HEK293 (cell line): ENCODE measurements around the gene SCUBE3.

ENCODE experiments used
- CTCF ChIA-PET: fragments of 350-600 bp; formaldehyde crosslinking; extraction: SDS; loops from one replicate; lab custom pipeline; 2021; ENCODE audit warnings: antibody characterized with exemption; lab: Yijun Ruan, JAX
- POLR2A ChIA-PET: fragments of 300-600 bp; formaldehyde crosslinking; extraction: SDS; loops from one replicate; lab custom pipeline; 2020; ENCODE audit warnings: antibody characterized with exemption, inconsistent platforms; lab: Yijun Ruan, JAX
- H3K27ac ChIP-seq: fragments of 200-500 bp; sonication (Bioruptor generic); 2 replicates; pipeline ENCODE4 v1.5.1; 2014; ENCODE audit warnings: low read depth, low read length, control low read depth, inconsistent platforms; ENCODE audit errors: extremely low read depth
- H3K36me3 ChIP-seq, 2 experiments: fragments of 200-500 bp in 1 of 2; sonication (Bioruptor generic) in 1 of 2; 1 replicate in 1 of 2; 2 replicates in 1 of 2; pipeline ENCODE4 v1.5.1; 2014 to 2017; ENCODE audit warnings: inconsistent platforms in 2 of 2, low read length in 2 of 2; ENCODE audit not compliant: control insufficient read depth in 2 of 2, insufficient read depth in 1 of 2
- H3K4me1 ChIP-seq: fragments of 200-500 bp; sonication (Bioruptor generic); 2 replicates; pipeline ENCODE4 v1.5.1; 2014; ENCODE audit warnings: mild to moderate bottlenecking, low read length, inconsistent platforms; ENCODE audit not compliant: control insufficient read depth, insufficient read depth
- H3K4me3 ChIP-seq: 2 replicates; pipeline ENCODE4 v1.5.1; 2011; ENCODE audit warnings: low read depth, mild to moderate bottlenecking, control low read depth, low read length, moderate library complexity
- H3K9me3 ChIP-seq: fragments of 200-500 bp; sonication (Bioruptor generic); 2 replicates; pipeline ENCODE4 v1.5.1; 2014; ENCODE audit warnings: low read depth, low read length, inconsistent platforms; ENCODE audit not compliant: control insufficient read depth, insufficient read depth
- GLI2 ChIP-seq: fragments of 450-650 bp; formaldehyde crosslinking; IDR thresholded peaks from 2 replicates; pipeline ENCODE4; 2017; ENCODE audit warnings: missing biosample characterization, missing genetic modification characterization, low read depth, borderline replicate concordance
- GLIS1 ChIP-seq: fragments of 450-650 bp; formaldehyde crosslinking; IDR thresholded peaks from 2 replicates; pipeline ENCODE4 v1.5.1; 2016; ENCODE audit warnings: missing biosample characterization, missing genetic modification characterization
- HOXD13 ChIP-seq: sonication (generic); formaldehyde crosslinking; IDR thresholded peaks from 2 replicates; pipeline ENCODE4 v1.8.0; 2022; ENCODE audit warnings: missing genetic modification reagents, borderline replicate concordance
- KLF8 ChIP-seq: fragments of 450-650 bp; formaldehyde crosslinking; IDR thresholded peaks from 2 replicates; pipeline ENCODE4 v1.5.1; 2016; ENCODE audit warnings: missing biosample characterization, missing genetic modification characterization
- PATZ1 ChIP-seq: fragments of 450-650 bp; formaldehyde crosslinking; IDR thresholded peaks from 2 replicates; pipeline ENCODE4 v1.5.1; 2016; ENCODE audit warnings: missing biosample characterization, missing genetic modification characterization
- PRDM10 ChIP-seq: fragments of 450-650 bp; formaldehyde crosslinking; IDR thresholded peaks from 2 replicates; pipeline ENCODE4 v1.5.1; 2016; ENCODE audit warnings: missing biosample characterization, missing genetic modification characterization
- SCRT1 ChIP-seq: fragments of 450-650 bp; formaldehyde crosslinking; IDR thresholded peaks from 2 replicates; pipeline ENCODE4 v1.5.1; 2016; ENCODE audit warnings: missing biosample characterization, missing genetic modification characterization, borderline replicate concordance
- SP3 ChIP-seq: fragments of 450-650 bp; formaldehyde crosslinking; IDR thresholded peaks from 2 replicates; pipeline ENCODE4 v1.5.1; 2016; ENCODE audit warnings: missing biosample characterization, missing genetic modification characterization
- SP7 ChIP-seq: fragments of 450-650 bp; formaldehyde crosslinking; IDR thresholded peaks from 2 replicates; pipeline ENCODE4 v1.5.1; 2016; ENCODE audit warnings: missing biosample characterization, missing genetic modification characterization
- TRIM28 ChIP-seq: IDR thresholded peaks from 2 replicates; pipeline ENCODE4 v1.6.1; 2011; ENCODE audit warnings: low read length, control low read depth, borderline replicate concordance
- ZBTB20 ChIP-seq: fragments of 450-650 bp; formaldehyde crosslinking; IDR thresholded peaks from 2 replicates; pipeline ENCODE4 v1.5.1; 2016; ENCODE audit warnings: missing biosample characterization, missing genetic modification characterization
- ZBTB7A ChIP-seq: fragments of 450-650 bp; formaldehyde crosslinking; IDR thresholded peaks from 2 replicates; pipeline ENCODE4 v1.5.1; 2016; ENCODE audit warnings: low read depth, missing biosample characterization, missing genetic modification characterization
- ZNF140 ChIP-seq: fragments of 450-650 bp; formaldehyde crosslinking; IDR thresholded peaks from 2 replicates; pipeline ENCODE4 v1.5.1; 2016; ENCODE audit warnings: missing biosample characterization, missing genetic modification characterization
- ZNF146 ChIP-seq: fragments of 450-650 bp; formaldehyde crosslinking; IDR thresholded peaks from 2 replicates; pipeline ENCODE4 v1.5.1; 2016; ENCODE audit warnings: missing biosample characterization, missing genetic modification characterization
- ZNF302 ChIP-seq: fragments of 450-650 bp; formaldehyde crosslinking; IDR thresholded peaks from 2 replicates; pipeline ENCODE4 v1.5.1; 2016; ENCODE audit warnings: missing biosample characterization, missing genetic modification characterization, low read depth
- ZNF354C ChIP-seq: fragments of 450-650 bp; formaldehyde crosslinking; IDR thresholded peaks from 2 replicates; pipeline ENCODE4 v1.5.1; 2016; ENCODE audit warnings: missing biosample characterization, missing genetic modification characterization, low read depth, borderline replicate concordance
- ZNF416 ChIP-seq: fragments of 450-650 bp; formaldehyde crosslinking; IDR thresholded peaks from 2 replicates; pipeline ENCODE4 v1.5.1; 2016; ENCODE audit warnings: missing biosample characterization, missing genetic modification characterization
- ZNF510 ChIP-seq: fragments of 450-650 bp; formaldehyde crosslinking; IDR thresholded peaks from 2 replicates; pipeline ENCODE4 v1.5.1; 2018; ENCODE audit warnings: mild to moderate bottlenecking, missing genetic modification characterization, missing biosample characterization; ENCODE audit not compliant: insufficient replicate concordance
- ZNF560 ChIP-seq: fragments of 450-650 bp; formaldehyde crosslinking; IDR thresholded peaks from 2 replicates; pipeline ENCODE4 v1.5.1; 2017; ENCODE audit warnings: missing biosample characterization, missing genetic modification characterization, borderline replicate concordance
- ZNF621 ChIP-seq: fragments of 450-650 bp; formaldehyde crosslinking; IDR thresholded peaks from 2 replicates; pipeline ENCODE4 v1.5.1; 2017; ENCODE audit warnings: missing biosample characterization, missing genetic modification characterization
- ZNF639 ChIP-seq: fragments of 450-650 bp; formaldehyde crosslinking; IDR thresholded peaks from 2 replicates; pipeline ENCODE4 v1.5.1; 2016; ENCODE audit warnings: missing biosample characterization, missing genetic modification characterization
- ZNF654 ChIP-seq: fragments of 450-650 bp; formaldehyde crosslinking; IDR thresholded peaks from 2 replicates; pipeline ENCODE4 v1.5.1; 2016; ENCODE audit warnings: low read depth, missing biosample characterization, missing genetic modification characterization

The SCUBE3 gene

GRCh38 chr6:35287671-35288396, 74.1 kb downstream of the SCUBE3 start:
- POLR2A ChIA-PET: interaction anchor here (1.1 to 1.9 kb wide), 2 partner anchors 11 to 29 kb away, joined by 3 to 6 read pairs; partner anchors contain the start of gene ZNF76
- Histone ChIP-seq H3K36me3 (peaks cover 17 to 90% of the 10 kb centered on the region in 2 experiments; a peak in 2 of 3 replicates), H3K9me3 (no peaks in the 10 kb centered on the region), H3K4me3 (no peak overlapping the region), H3K27ac (no peak overlapping the region)
- CTCF ChIA-PET: interaction anchor here (0.7 to 1.5 kb wide), 3 partner anchors 9 to 40 kb away, joined by 3 to 5 read pairs (median 4); partner anchors contain the start of gene DEF6
- no peak for TF ChIP-seq ZNF302
- TF ChIP-seq ZNF146 (tag by site-specific recombination): no peak
- TF ChIP-seq ZNF560 (tag by site-specific recombination): no peak
- no peak for TF ChIP-seq KLF8 (tag by site-specific recombination)
- TF ChIP-seq ZNF621 (tag by site-specific recombination): no peak
- no peak for TF ChIP-seq ZBTB7A (tag by site-specific recombination)
- TF ChIP-seq ZNF140 (tag by site-specific recombination): no peak
- no peak for TF ChIP-seq ZBTB20 (tag by site-specific recombination)
- no peak for TF ChIP-seq ZNF416
- TF ChIP-seq, all 188 proteins: peak for 0
- no peaks in the 10 kb centered on the region for H3K4me1 ChIP-seq

GRCh38 chr6:35288834-35289233, 75.1 kb downstream of the SCUBE3 start:
- Histone ChIP-seq H3K27ac (no peak overlapping the region), H3K4me3 (no peak overlapping the region), H3K36me3 (peaks cover 17 to 90% of the 10 kb centered on the region in 2 experiments; a peak in 2 of 3 replicates), H3K9me3 (no peaks in the 10 kb centered on the region), H3K4me1 (no peaks in the 10 kb centered on the region)
- POLR2A ChIA-PET: interaction anchor here (0.9 to 1.9 kb wide), 3 partner anchors 8 to 30 kb away, joined by 3 to 6 read pairs (median 3); partner anchors contain the start of gene ZNF76
- CTCF ChIA-PET: interaction anchor here (0.7 to 0.8 kb wide), 3 partner anchors 9 to 161 kb away, joined by 3 to 5 read pairs (median 3); partner anchors contain the start of gene DEF6
- TF ChIP-seq SP7 (tag by site-specific recombination) (no peak), PRDM10 (tag by site-specific recombination) (peak; percentile 78)
- TF ChIP-seq, all 188 proteins: peak for 1

- no peak overlapping the region for H3K27ac ChIP-seq
- ChIA-PET POLR2A (no interaction called here), CTCF (interaction anchor here (0.9 to 3.8 kb wide), 3 partner anchors 13 to 160 kb away, joined by 3 to 32 read pairs (median 3); no protein-coding TSS in a partner anchor)
- H3K9me3 ChIP-seq: no peaks in the 10 kb centered on the region
- H3K4me1 ChIP-seq: no peaks in the 10 kb centered on the region
- H3K4me3 ChIP-seq: no peak overlapping the region
- H3K36me3 ChIP-seq: peaks cover 5 to 87% of the 10 kb centered on the region in 2 experiments; a peak in 2 of 3 replicates
- TF ChIP-seq ZNF639 (tag by site-specific recombination) (no peak), GLIS1 (no peak), ZNF416 (no peak), SCRT1 (tag by site-specific recombination) (no peak), ZNF510 (tag by site-specific recombination) (no peak), SP3 (tag by site-specific recombination) (no peak), ZNF654 (tag by site-specific recombination) (no peak), GLI2 (no peak), HOXD13 (CRISPR knock-in tag) (no peak), ZNF354C (no peak), PATZ1 (tag by site-specific recombination) (no peak), ZNF140 (tag by site-specific recombination) (no peak), TRIM28 (no peak)
These were observed 77.7 kb downstream of the SCUBE3 start for GRCh38 chr6:35291491-35291890.
